ENCODE measurements around the gene TSBP1.
"Not testable (repeated sequence)": the region's sequence is repeated elsewhere in the genome, so short reads cannot be mapped to it uniquely, and the experiment has no call there.

The TSBP1 gene

DNA sequence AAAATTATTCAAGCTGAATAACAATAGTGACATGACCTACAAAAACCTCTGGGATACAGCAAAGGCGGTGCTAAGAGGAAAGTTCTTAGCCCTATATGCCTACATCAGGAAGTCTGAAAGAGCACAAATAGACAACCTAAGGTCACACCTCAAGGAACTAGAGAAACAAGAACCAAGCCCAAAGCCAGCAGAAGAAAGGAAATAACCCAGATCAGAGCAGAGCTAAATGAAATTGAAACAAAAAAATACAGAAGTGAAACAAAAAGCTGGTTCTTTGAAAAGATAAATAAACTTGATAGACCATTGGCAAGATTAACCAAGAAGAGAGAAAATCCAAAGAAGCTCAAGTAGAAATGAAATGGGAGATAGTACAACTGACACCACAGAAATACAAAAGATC is 100.3 kb downstream of the TSBP1 start:
- no peak for DNase-seq

DNA sequence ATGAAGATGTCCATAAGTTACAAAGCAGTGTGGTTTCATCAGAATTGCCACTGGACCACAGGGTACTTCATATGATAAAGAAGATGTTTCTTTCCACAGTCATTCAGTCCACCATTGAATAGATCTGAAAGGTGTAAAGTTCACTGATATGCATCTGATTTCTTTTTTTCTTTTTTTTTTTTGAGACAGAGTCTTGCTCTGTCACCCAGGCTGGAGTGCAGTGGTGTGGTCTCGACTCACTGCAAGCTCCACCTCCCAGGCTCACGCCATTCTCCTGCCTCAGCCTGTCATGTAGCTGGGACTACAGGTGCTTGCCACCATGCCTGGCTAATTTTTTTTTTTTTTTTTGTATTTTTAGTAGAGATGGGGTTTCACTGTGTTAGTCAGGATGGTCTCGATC is 103.2 kb downstream of the TSBP1 start:
- not testable (repeated sequence) for DNase-seq

DNA sequence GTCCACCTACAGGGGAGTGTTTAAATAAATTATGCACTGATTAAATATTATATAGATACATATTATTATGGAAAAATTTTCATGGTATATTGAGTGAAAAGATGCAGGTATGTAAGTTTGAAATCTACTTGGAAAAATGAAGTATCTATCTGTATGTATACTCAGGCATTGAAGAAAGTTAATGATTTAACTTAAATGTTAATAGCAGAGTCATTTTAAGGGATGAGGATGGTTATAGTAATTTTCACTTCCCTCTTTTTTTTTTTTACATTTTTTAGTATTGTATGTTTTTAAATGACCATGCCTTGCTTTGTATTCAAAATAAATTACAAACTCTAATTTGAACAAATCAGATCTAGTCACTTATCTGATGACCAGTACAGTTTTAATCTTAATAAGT is 104.7 kb downstream of the TSBP1 start:
- DNase-seq, result no peak

DNA sequence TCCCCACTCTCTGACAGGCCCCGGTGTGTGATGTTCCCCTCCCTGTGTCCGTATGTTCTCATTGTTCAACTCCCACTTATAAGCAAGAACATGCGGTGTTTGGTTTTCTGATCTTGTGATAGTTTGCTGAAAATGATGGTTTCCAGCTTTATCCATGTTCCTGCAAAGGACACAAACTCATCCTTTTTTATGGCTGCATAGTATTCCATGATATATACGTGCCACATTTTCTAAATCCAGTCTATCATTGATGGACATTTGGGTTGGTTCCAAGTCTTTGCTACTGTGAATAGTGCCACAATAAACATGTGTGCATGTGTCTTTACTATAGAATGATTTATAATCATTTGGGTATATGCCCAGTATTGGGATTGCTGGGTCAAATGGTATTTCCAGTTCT is 114.4 kb downstream of the TSBP1 start:
- DNase-seq, result not testable (repeated sequence)

DNA sequence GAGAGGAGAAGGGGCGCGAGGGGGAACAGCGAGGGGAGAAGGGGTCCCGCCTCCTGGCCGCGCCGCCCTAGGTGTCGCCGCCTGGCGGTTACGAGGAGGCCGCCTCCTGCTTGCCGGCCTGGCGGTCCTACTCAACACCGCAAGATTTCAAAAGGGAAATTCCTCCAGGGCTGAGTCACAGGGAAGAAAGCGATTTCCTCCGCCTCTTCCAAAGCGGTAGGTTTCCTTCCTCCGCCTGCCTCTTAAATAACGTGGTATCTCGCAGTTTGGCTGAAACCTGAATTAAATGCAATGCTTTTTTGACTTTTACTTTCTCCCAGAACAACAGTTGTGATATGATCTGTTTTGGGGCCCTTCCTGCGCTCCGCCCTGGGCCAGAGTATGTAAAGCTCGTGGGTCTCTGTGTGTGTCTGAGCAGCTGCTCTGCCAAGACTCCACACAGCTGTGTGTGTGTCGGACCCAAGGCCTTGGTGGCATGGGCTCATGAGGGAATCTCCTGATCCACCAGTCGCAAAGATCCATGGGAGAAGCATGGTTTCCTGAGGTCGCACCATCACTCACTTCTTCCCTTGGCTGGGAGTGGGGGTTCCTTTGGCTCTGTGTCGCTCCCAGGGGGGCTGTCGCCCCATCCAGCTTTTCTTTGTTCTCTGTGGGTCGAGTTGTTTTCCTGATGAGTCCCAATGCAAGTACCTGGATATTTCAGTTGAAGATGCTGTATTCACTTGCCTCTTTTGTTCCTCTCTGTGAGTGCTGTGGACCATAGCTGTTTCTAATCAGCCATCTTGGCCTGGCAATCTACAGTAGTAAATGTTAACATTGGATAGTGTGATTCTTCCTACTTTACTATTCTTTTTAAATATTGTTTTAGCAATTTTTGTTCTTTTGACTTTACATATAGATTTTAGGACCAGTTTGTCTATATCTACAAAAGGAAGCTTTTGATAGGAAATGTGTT is 116.2 kb downstream of the TSBP1 start:
- DNase-seq, result peak; percentile 26

DNA sequence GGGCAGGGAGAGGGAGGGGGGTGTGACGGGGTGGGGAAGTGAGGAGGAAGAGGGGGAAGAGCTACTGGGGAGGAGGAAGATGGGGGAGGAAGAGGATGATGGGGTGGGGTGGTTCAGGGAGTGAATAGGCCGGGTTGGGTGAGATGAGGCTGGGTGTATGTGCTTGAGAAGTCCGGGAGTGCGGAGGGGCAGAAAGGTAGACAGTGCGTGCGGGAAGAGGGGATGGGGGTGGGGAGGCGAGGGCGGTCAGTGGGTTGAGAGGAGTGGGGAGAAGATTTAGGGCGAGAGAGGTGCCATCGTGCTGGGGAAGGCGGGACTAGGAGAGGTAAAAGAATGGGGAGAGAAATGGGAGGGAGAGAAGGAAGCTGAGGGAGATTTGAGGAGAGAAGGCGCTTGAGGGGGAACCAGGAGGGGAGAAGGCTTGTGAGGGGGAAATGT is 116.9 kb downstream of the TSBP1 start:
- no peak for DNase-seq

DNA sequence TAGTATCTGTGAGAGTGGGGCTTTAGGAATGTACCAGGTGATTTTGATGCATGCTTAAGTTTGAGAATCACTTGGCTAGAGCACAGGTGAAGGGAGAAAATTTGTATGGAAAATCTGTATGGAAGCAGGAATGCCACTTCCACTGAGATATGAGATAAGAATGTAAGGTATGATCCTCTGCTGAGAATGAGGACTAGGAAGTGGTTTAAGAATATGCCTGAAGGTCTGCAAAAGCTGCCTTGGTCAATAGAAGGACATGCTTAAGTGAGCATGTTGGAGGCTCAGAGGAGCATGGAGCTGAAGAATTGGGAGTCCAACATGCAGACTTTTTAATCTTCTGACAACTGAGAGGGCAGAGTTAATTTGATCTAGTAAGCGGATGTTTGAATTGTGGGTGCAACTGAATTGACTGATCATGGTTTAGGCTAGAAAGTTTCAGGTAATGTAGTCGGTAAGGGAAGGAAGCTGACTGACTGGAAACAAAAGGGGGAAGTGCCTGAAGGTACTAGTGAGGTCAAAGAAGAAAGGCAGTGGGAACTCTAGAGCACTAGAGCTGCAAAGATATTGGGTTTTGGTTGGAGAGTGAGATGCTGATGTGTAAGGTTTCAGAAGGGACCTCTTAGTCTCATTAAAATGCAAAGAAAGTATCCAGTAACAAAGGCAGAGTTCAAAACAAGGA is 119.2 kb downstream of the TSBP1 start:
- no peak for DNase-seq

DNA sequence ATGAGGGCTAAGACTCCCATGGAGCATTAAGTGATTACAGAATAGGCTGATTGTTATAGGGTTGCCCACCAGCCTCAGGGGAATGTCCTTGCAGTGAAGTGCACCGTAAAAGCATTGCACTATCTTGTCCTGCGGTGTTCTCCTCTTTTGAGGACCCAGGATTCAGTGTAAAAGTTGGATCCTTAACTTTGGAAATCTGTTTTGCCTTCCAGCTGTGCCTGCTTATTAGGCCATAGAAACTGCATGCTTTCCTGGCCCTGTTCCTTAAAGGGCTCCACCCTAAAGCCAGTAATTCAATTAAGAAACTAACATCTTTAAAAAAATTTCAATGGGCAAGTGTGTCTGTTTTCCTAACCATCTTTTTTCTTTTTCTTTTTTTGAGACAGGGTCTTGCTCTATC is 122.4 kb downstream of the TSBP1 start:
- no peak for DNase-seq

DNA sequence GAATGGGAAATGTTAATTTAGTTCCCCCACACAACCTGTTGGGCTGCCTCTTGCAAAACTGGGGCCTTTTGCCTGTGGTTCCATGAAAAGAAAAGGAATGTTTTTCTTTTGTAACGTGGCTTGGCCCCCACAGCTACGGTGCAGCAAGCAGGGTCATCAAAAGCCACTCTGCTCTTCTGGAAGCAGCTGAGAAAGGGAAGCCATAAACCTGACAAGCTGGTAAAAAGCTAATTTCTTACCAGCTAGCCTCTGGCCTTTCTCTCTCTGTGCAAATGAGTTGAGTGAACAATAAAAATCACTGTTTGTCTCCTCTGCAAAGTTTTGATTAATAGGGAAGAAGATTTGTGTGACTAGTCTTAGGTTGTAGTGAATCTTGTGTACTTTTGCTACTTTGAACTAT is 124.3 kb downstream of the TSBP1 start:
- no peak for DNase-seq

DNA sequence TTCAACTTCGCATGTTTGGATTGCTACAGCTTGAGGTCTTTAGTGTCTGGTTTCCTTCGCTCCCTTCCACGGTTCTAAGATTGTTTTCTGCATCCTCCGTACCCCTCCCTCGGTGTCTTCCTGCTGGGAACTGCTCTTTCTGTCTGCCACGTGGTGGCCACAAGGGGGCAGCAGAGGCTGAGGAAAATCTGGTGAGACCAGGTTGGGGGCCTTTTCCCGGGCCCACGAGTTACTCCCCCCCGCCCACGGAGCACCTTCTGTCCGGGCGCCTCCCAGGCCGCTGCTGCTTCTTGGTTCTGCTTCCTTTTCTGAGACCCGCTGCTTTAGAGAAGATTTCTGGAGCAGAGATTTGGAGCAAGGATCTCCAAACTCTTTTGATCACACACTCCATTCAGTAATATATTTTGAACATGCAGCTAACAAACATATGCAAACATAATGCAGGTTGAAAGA is 126.7 kb downstream of the TSBP1 start:
- DNase-seq, result peak; percentile 47

DNA sequence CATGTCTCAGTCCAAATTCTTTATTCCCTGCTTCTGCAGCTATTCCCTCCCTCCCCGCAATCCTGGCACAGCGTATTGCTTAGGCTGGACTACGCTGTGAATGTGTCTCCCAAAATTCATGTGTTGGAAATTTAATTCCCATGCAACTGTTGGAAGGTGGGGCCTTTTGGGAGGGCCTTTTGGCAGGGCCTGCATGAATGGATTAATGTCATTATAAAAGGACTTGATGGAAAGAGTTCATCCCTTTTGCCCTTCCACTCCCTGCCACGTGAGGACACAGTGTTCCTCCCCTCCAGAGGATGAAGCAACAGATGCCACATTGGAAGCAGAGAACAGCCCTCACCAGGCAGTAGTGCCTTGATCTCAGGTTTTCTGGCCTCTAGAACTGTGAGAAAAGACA is 127.4 kb downstream of the TSBP1 start:
- DNase-seq, result no peak

All from activated effector memory CD4-positive, alpha-beta T cell treated with Interleukin-2 at 50 U/mL for 16 hours (primary cell).